HG02759 (cell line): ENCODE measurements around the gene SIPA1.

ENCODE experiments used
- ATAC-seq: cut with Tn5 transposase; IDR thresholded peaks from one replicate; pipeline ENCODE4 v1.9.1; 2021; ENCODE audit warnings: mild to moderate bottlenecking, moderate library complexity; ENCODE audit not compliant: unreplicated experiment

The SIPA1 gene, protein sequence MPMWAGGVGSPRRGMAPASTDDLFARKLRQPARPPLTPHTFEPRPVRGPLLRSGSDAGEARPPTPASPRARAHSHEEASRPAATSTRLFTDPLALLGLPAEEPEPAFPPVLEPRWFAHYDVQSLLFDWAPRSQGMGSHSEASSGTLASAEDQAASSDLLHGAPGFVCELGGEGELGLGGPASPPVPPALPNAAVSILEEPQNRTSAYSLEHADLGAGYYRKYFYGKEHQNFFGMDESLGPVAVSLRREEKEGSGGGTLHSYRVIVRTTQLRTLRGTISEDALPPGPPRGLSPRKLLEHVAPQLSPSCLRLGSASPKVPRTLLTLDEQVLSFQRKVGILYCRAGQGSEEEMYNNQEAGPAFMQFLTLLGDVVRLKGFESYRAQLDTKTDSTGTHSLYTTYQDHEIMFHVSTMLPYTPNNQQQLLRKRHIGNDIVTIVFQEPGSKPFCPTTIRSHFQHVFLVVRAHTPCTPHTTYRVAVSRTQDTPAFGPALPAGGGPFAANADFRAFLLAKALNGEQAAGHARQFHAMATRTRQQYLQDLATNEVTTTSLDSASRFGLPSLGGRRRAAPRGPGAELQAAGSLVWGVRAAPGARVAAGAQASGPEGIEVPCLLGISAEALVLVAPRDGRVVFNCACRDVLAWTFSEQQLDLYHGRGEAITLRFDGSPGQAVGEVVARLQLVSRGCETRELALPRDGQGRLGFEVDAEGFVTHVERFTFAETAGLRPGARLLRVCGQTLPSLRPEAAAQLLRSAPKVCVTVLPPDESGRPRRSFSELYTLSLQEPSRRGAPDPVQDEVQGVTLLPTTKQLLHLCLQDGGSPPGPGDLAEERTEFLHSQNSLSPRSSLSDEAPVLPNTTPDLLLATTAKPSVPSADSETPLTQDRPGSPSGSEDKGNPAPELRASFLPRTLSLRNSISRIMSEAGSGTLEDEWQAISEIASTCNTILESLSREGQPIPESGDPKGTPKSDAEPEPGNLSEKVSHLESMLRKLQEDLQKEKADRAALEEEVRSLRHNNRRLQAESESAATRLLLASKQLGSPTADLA

DNA sequence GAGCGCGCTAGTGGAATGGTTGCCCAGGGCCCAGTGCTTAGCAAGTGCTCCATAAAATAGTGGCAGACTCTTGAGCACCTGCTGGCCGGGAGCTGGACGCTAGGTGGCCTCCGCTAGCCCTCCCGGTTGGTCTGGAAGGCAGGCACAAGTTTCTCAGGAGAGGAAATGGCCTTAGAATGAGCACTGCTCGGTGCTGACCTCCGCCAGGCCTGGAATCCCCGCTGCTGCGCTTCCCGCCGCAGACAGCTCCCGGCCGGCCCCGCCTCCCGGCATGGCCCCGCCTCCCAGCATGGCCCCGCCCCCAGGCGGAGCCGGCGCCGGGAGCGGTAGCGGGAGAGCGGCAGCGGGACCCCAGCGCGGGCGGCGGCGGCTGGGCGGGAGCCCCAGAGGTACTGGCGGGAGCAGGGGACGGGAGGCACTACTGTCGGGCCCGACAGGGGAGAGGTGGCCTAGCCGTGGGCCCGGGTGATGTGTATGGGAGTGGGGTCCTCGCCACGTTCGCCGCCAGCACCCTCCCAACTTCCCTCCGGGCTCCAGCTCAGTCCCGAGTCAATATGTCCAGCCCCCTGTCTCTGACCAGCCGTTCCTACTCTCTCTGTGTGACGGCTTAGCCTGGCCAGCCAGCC lies at the start of gene SIPA1:
SIPA1 (plus strand) TSS at position 308 of the 626 bp plus-strand sequence. CDS start 2,821 bp downstream, outside the sequence.
- ATAC-seq, result peak; percentile 49

DNA sequence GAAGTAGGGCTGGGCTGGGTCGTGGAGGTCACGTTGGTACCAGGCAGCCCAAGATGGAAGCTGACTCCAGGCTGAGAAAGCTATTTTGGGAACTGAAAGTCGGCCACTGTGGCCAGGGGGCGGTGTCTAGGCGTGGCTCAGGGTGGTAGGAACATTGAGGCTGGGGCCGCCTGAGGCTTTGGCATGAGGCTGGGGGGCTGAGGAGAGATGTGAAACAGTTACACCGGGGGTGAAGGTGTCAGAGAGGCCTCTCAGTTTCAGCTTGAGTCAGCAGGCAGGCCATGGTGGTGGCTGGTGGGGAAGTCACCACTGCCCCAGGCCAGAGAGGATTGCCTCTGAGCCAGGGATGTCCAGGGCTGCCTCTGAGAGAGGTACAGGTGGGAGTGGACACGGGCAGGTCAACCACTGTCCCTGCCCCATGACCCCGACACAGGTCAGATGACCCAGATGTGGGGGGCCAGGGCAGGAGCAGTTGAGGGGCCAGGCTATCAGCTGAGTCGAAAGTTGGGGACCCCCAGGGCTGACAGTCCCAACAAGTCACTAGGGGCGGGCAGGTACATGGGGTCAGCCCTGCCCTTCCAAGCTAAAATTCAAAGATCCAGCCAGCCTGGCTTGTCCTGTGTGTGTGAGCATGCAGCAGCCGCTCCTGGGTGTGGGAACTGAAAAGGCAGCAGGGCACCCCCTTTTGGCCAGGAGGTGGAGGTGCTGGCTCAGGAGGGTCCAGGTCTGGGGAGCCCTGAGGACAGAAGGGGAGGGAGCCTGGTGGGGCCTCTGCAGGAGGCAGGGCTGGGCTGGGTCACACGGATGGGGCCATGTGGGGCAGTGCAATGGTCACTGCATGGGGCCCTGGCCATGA lies 49.5 kb upstream of the SIPA1 start:
- peak; percentile 78 for ATAC-seq

DNA sequence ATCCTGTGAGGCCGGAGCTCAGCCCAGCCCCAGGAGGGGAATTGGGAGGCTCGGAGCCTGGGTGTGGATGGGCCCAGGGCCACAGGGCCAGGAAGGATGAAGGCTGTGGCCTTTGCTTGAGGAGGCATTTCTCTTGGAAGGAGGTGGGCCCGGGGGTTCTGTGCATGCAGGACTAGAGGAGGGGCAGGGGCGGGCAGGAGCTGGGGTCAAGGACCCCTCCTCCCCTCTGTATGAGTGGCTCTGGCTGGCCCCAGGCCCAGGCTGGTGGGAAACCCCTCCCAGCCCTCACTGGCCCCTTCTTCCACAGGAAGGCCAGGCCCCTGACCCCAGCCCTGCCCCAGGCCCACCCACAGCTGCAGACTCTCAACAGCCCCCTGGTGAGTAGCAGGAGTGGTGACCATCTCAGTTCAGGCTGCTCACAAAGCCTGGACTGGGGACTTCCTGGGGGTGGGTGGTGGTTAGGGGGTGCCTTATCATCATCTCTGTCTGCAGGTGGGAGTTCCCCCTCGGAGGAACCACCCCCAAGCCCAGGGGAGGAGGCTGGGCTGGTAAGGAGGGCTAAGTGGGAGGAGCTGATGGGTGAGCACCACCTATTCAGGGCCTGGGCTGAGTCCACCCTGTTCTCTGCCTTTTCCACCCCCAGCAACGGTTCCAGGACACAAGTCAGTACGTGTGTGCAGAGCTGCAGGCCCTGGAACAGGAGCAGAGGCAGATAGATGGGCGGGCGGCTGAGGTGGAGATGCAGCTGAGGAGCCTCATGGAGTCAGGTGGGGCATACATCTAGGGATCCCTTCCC lies 48.3 kb upstream of the SIPA1 start:
- no peak for ATAC-seq

DNA sequence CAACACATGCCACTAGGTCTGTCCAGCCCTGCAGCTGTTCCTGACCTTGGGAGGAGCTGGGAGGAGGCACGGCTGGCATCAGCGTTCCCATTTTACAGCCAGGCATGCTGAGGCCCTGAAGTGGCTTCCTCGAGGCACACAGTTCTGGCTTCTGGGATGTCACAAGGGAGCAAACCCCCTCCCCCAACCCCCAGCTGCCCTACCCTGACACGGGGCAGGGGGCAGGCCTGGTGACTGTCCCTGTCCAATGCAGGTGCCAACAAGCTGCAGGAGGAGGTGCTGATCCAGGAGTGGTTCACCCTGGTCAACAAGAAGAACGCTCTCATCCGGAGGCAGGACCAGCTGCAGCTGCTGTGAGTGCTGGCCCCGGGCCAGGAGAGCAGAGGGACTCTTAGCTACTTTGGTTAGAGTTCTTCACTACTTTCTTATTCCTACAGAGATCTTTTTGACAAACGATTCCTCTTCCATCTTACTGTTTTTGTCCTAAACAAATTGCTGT lies 47.6 kb upstream of the SIPA1 start:
- ATAC-seq, result no peak

DNA sequence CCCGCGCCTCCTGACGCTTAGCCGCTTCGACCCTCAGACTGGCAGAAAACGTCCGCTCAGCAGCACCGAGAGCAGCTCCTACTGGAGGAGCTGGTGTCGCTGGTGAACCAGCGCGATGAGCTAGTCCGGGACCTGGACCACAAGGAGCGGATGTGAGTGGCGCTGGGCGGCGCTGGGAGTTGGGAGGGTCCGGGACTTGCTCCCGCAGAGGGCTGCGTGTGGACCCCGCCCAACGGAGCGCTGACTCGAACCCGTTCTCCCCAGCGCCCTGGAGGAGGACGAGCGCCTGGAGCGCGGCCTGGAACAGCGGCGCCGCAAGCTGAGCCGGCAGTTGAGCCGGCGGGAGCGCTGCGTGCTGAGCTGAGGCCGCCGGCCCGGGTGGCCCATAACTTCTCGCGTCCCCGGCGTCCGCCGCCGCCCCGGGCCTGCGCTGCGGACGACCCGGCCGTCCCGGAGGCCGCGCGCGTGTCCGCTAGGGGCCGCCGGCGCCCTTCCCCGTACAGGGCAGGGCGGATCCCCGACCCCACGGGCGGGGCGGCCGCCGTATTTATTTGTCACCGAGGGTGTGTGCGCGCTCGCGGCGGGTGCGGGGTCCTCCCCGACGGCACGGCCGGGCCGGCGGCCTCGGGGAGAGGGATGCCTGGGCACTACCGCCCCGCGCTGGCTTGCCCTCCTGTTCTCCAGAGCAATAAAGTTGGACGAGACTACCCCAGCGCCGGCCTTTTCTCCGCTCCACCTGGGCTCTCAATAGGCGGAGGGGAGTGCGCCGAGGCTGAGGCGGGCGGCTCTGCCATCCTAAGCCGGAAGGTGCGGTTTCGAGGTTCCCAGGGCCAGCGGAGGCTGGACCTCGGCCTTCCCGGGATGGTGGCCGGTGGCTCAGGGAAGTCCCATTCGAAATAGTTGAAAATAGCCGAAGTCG lies 45.7 kb upstream of the SIPA1 start:
- ATAC-seq, result no peak

DNA sequence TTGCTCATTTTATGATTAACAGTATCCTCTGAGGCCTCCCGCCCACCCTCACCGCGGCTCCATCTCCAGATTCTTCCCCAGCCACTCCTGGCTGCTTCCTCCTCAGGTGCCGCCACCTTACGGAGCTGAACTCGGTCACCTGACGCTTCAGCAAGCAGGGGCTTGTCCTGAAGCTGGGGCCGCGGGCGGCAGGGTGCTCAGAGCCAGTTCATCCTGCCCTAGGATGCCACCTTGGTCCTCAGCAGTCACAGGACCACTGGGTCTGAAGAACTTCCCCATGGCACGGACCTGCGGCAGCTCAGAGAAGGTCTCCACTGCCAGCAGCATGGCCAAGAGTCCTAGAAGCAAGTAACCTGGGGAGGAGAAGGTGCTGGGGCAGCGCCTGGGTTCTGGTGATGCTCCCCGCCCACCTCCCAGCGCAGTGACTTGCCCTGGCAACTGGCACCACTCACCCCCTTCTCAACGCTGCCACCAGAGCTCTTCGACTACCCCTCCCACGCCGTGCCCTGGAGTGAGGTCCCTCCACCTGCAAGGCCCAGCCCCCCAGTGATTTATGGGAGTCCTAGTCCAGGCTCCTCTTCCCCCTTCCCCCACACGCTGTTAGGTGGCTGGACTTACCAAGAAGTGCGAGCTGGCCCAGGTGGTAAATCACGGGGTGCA lies 44.9 kb upstream of the SIPA1 start:
- no peak for ATAC-seq

DNA sequence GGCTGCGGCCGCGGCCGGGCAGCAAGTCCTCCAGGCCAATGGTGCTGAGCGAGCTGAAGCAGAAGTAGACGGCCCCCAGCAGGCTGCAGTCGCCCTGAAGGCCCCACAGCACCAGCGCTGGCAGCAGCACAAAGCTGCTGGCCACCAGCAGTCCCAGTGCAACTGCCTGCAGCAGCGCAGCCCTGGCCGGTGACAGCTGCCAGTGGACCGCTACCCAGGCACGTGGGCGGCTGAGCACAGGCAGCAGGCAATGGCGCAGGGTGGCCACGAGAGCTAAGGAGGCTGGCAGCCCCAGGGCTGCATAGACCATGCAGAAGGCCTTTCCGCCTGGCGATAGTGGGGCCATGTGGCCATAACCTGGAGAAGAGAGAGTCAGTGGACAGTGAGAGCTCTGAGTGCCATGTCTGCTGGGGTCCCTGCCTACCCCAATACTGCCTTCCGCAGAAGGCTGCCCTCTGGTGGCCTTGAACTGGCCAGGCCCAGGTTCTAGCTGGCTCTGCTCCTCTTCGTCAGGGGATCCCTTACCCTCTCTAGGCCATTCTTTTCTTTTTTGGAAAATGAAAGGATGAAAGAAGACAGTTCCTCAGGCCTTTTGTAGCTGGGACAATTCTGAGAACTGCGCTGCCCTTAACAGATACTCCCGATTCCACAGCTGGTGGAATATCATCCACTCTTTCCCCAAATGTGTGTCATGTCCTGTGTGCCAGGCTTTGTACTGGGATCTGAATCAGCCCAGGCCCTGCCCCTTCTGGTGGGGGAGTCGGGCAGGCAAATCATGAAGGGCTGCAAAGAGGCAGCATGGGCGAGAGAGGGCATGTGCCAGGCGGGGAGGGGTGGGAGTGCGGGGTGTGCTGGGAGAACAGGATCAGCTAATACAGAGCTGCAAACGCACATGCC lies 44.1 kb upstream of the SIPA1 start:
- ATAC-seq, result no peak

DNA sequence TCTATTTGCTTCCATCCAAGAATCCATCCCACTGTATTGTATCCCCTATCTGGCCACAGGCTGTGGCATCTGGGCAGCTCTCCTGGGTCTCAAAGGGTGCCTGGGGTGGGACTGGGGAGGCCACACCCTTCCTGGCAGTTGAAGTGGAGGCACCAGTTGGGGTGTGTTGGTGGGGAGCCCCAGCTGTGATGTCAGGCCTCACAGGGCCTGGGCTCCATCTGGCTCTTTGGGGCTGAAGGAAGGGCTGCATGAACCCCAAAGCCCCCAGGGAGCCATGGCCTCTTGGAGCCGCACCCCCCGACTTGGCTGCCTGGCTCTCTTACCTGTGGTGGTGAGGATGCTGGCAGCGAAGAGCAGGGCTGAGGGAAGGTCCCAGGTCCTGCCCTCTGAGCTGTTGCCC lies 42.8 kb upstream of the SIPA1 start:
- no peak for ATAC-seq

DNA sequence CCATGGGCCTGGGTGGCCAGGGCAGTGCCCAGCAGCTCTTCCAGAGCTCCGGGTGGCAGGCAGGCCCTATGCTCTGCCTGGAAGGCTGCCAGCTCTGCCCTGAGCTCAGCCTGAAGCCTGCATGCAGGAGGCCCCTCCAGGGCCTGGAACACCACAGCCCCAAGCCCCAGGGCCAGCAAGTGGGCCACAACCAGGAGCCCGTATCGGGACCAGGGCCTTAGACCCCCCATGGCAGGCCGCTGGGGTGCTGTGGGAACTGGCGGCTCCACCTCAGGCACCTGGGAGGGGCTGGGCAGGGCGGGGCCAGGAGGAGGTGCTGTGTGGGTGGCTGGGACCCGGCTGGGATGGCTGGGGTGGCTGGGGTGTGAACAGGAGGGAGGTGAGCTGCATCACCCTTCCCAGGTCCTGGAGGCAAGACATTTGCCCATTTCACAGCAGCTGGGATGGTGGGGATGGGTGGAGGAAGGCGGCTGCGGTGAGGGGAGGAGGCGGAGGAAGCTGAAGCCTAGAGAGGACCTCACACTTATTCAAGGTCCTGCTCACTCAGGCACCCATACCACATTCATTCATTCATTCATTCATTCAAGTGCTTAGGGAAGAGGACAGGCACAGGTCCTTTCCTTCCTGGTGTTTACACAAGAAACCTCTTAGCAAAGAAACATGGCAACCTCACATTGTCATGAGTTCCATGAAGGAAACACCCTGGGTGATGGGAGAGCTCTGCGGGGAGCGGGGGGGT lies 42.2 kb upstream of the SIPA1 start, which contains the start of gene KCNK7:
KCNK7 (minus strand) TSS at position 258 of the 739 bp plus-strand sequence; CDS start at position 230, 28 bp downstream.
- ATAC-seq, result no peak

DNA sequence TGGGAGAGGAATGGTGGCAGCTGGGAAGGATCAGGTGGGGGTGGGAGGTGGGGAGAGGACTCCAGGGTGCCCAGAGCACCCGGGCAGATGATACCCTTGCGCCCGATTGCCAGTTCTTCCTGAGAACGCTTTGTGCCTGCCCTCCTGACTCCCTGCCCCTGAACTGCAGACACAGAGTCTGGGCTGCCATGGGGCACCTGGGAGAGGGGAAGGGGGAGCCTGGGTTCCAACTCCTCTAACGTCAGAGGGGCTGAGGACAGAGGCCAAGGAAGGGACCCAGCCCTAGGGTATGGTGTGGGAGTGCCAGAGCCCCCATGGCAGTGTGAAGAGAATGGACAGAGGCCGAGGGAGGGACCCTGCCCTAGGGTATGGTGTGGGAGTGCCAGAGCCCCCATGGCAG lies 41.4 kb upstream of the SIPA1 start:
- ATAC-seq, result no peak

DNA sequence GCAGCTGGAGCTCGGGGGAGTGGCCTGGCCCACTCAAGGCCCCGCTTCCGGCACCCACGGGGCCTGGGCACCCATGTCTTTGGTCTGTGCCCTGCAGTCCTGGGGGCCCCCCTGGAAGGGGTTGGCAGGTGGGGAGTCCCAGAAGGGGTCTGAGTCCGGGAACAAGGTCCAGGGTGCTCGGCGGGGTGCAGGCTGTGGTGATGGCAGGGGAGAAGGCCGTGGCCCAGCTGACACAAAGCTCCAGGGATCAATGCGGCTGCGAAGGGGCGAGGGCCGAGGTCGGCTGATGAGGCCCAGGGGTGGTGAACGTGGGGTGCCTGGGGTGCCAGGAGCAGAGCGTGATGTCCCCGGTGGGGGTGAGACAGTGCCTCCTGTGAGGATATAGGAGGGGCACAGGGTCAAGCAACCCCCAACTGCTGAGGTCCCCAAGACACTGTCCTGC lies 39.6 kb upstream of the SIPA1 start:
- ATAC-seq, result no peak

DNA sequence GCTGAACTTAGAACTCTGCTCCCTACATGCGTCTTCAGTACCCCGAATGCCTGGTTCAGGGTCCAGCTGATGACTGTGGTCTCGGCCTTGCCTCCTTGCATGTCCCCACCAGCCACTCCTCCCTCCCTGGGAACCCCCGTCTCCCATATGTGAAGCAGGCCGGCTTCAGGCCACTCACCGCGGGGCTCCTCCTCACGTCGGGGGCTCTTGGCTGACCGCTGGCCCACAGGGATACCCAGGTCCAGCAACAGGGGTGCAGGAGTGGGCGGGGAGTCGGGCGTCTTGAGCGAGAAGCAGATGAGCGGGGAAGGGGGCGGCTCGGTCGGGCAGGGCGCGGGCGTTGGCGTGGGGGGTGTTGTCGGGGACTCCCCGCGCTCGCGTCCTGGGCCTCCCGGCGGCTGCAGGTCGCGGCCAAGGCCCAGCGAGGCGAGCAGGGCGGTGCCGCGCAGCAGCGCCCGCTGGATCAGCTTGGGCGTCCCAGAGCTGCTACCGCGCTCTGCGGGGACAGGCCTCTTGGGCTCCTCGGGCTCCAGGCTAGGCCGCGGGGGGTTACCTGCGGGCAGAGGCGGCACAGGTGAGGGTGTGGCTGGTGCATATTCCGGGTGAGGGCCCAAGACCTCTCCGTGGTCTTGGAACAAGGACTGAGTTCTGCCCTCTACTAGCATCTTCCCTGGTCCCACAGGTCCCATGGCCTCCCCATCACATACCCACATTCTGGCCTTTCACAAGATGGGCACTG lies 38.5 kb upstream of the SIPA1 start:
- ATAC-seq, result no peak

DNA sequence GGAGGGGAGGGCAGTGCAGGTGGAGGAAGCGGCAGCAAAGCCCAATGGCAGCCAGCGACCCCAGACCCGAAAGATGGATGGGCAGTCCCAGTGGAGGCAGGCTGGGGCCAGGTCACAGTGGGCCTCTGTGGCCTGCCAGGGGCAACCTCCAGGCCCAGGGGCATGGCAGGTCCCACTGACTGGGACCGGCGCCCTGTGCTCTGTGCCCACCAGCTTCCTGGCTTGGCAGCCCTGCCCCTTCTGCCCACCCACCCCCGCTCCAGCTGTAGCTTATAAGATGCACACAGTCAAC lies 38.0 kb upstream of the SIPA1 start:
- no peak for ATAC-seq

DNA sequence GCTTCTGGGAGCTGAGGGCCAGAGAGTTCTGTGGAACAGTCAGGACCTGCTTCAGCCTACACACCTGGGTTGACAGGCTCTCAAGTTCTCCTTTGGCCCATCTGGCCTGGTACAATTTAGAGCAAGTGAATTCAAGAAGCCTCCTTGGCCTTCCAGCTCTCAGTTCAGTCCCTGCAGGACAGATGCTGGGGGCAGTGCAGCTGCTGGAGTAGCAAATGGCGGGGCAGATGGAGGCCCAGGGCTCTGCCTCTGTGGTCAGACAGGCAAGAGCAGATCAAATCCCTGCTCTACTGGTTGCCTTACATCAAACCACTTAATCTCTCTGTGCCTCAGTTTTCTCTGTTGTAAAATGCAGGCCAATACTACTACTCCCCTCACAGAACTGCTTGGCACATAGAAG lies 33.6 kb upstream of the SIPA1 start:
- ATAC-seq, result no peak

DNA sequence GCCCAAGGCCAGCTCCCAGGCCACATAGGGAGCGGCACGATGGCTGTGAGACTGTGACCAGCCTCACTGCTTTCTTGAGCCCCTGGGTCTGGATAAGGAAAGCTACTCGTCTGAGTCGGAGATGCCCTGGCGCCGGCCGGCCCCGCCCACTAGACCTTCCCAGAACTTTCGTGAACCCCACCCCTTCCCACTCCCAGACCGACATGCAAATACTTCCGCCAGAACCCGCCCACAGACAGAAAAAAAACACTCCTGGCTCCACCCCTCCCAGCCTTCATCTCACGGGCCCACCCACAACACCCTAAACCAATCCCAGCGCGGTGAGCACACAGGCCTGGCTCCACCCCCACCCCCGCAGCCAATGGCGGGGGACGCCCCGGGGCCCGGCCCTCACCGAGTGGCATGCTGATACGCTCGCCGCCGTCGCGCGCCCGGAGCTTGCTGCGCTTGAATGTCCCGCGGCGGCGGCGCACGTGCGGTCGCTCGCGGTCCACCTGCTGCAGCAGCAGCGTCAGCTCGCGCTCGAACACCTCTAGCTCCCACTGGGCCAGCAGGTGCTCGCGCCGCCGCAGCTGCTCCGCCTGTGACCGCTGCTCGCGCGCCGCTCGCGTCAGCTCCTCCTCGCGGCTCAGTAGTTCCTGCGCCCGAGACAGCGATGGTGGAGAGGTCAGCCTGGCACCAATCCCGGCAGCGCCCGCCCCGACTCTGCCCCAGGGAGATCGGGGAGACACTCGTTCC lies 30.9 kb upstream of the SIPA1 start:
- no peak for ATAC-seq
